Activated CD8-positive, alpha-beta T cell treated with anti-CD3 and anti-CD28 coated beads for 36 hours (primary cell): ENCODE results near the gene PDGFC. TPM values are rescaled to one million over a fixed set of nuclear protein-coding genes. Genes with fewer than 3 reads are reported as not detected.

Experiments
- ATAC-seq: fragments of 200-7000 bp; cut with Tn5 transposase; one replicate; pipeline ENCODE4 v1.10.0; 2021; ENCODE audit warnings: mild to moderate bottlenecking, moderate library complexity
- CTCF ChIA-PET: fragments of 350-600 bp; sonication (Branson Sonifier 250); formaldehyde crosslinking; loops from one replicate; lab custom pipeline; 2021; ENCODE audit warnings: antibody characterized with exemption; lab: Charles Lee
- POLR2A ChIA-PET: fragments of 350-600 bp; sonication (Branson Sonifier 250); formaldehyde crosslinking; loops from one replicate; lab custom pipeline; 2021; ENCODE audit warnings: antibody characterized with exemption; lab: Charles Lee
- DNase-seq: peaks from one replicate; pipeline ENCODE4 v3.0.0-alpha.2; 2020
- H3K27ac Mint-ChIP-seq: one replicate; pipeline ENCODE4 v1.8.0; 2021; ENCODE audit warnings: mild to moderate bottlenecking, mixed read lengths
- H3K27me3 Mint-ChIP-seq: one replicate; pipeline ENCODE4 v1.8.0; 2021; ENCODE audit warnings: mixed read lengths
- H3K36me3 Mint-ChIP-seq: one replicate; pipeline ENCODE4 v1.8.0; 2021; ENCODE audit warnings: low read depth, mixed read lengths
- H3K4me1 Mint-ChIP-seq: one replicate; pipeline ENCODE4 v1.8.0; 2021; ENCODE audit warnings: low read depth, mixed read lengths
- H3K4me3 Mint-ChIP-seq: one replicate; pipeline ENCODE4 v1.8.0; 2021; ENCODE audit warnings: mild to moderate bottlenecking, moderate library complexity, mixed read lengths
- H3K9me3 Mint-ChIP-seq: one replicate; pipeline ENCODE4 v1.8.0; 2021; ENCODE audit warnings: mixed read lengths
- CTCF ChIP-seq: fragments of 200-600 bp; IDR thresholded peaks from one replicate; pipeline ENCODE4 v1.8.0; 2022; ENCODE audit warnings: antibody characterized with exemption, mild to moderate bottlenecking
- intact Hi-C: fragments of 100-400 bp; cut with micrococcal nuclease; formaldehyde crosslinking; loops from one replicate; pipeline ENCODE4 v1.10.0; 2022
- total RNA-seq, 2 experiments: library from RNA; stranded (reverse); gene quantifications; one replicate each; pipeline ENCODE4 v1.2.3, GENCODE V29; 2021

The PDGFC gene
- total RNA-seq, 2 experiments from 2014 or later: not detected

DNA sequence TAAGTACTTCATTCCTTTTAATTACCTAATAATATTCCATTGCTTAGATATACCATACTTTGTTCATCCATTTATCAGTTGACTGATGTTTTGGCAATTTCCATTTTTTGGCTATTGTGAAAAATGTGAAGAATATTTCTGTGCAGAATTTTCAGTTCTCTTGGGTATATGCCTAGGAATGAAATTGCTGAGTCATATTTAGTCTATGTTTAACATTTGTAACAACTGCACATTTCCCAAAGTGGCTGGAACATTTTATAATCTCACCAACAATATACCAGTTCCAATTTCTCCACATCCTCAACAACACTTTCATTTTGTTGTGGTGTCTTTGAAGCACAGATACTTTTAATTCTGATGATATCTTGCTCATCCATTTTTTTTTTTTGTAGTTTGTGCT, 215.5 kb downstream of the PDGFC start:
- intact Hi-C loops: no loop called here
- POLR2A ChIA-PET: no interaction called here
- ATAC-seq (no peak), DNase-seq (no peak)
- CTCF ChIA-PET: no interaction called here
- H3K9me3 Mint-ChIP-seq: peaks cover 3% of the 10 kb centered on the region
- H3K4me3 Mint-ChIP-seq: no peak overlapping the region
- TF ChIP-seq CTCF: no peak
- H3K36me3 Mint-ChIP-seq: no peaks in the 10 kb centered on the region
- no peak overlapping the region for H3K27ac Mint-ChIP-seq
- no peaks in the 10 kb centered on the region for H3K27me3 Mint-ChIP-seq
- no peaks in the 10 kb centered on the region for H3K4me1 Mint-ChIP-seq

GRCh38 chr4:156754832-156755570, 216.6 kb downstream of the PDGFC start:
- ChIA-PET POLR2A (no interaction called here), CTCF (no interaction called here)
- Mint-ChIP-seq H3K4me3 (no peak overlapping the region), H3K36me3 (no peaks in the 10 kb centered on the region), H3K9me3 (peaks cover 3% of the 10 kb centered on the region), H3K27ac (no peak overlapping the region), H3K27me3 (no peaks in the 10 kb centered on the region), H3K4me1 (no peaks in the 10 kb centered on the region)
- DNase-seq (no peak), ATAC-seq (no peak)
- intact Hi-C loops: no loop called here
- TF ChIP-seq CTCF: no peak

DNA sequence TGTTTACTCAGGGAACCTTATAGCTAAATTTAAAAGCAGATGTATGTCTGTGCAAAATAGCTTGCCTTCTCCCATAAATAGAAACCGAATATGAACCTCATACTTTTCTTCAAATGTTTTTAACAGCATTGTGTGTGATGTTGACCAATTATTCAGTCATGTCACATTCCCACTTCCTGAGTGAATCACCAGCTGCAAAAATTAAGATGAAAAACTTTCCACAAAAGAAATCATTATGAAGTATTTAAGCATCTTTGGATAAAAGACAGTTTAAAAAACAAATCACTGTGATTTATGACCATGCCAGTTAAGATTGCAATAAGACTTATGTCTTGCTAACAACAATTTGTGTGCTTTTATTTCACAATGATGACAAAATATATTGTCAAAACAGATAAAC, 220.1 kb downstream of the PDGFC start:
- no peak for TF ChIP-seq CTCF
- CTCF ChIA-PET: interaction anchor here (0.7 kb wide), 1 partner anchor 9 kb away, joined by 3 read pairs; no protein-coding TSS in a partner anchor
- POLR2A ChIA-PET: no interaction called here
- intact Hi-C loops: no loop called here
- no peak for ATAC-seq
- no peak overlapping the region for H3K4me3 Mint-ChIP-seq
- H3K27me3 Mint-ChIP-seq: no peaks in the 10 kb centered on the region
- no peaks in the 10 kb centered on the region for H3K36me3 Mint-ChIP-seq
- DNase-seq: no peak
- H3K9me3 Mint-ChIP-seq: peaks cover 11% of the 10 kb centered on the region
- no peak overlapping the region for H3K27ac Mint-ChIP-seq
- H3K4me1 Mint-ChIP-seq: no peaks in the 10 kb centered on the region

- DNase-seq: no peak
- Mint-ChIP-seq H3K4me3 (no peak overlapping the region), H3K27me3 (no peaks in the 10 kb centered on the region), H3K36me3 (no peaks in the 10 kb centered on the region), H3K9me3 (peaks cover 8% of the 10 kb centered on the region), H3K27ac (no peak overlapping the region), H3K4me1 (no peaks in the 10 kb centered on the region)
- POLR2A ChIA-PET: no interaction called here
- CTCF ChIA-PET: no interaction called here
- TF ChIP-seq CTCF: no peak
- ATAC-seq: no peak
- intact Hi-C loops: no loop called here
Observed at GRCh38 chr4:156749426-156750403, 221.9 kb downstream of the PDGFC start.

GRCh38 chr4:156746111-156746510, 225.5 kb downstream of the PDGFC start:
- Mint-ChIP-seq H3K4me1 (no peaks in the 10 kb centered on the region), H3K4me3 (no peak overlapping the region), H3K36me3 (no peaks in the 10 kb centered on the region), H3K9me3 (peaks cover 12% of the 10 kb centered on the region), H3K27ac (no peak overlapping the region), H3K27me3 (no peaks in the 10 kb centered on the region)
- TF ChIP-seq CTCF: no peak
- ChIA-PET POLR2A (no interaction called here), CTCF (no interaction called here)
- no peak for DNase-seq
- intact Hi-C loops: no loop called here
- no peak for ATAC-seq
